A549 treated with Mapracorat at 1 μM for 4 hours (cell line): ENCODE results near the gene MAP3K13. TPM values are rescaled to one million over a fixed set of nuclear protein-coding genes. Genes with fewer than 3 reads are reported as not detected.

ENCODE experiments used
- total RNA-seq: library from RNA; stranded (reverse); fragments of 200-300 nt; extraction: Qiagen RNA extraction; gene quantifications from 5 replicates; pipeline ENCODE4 v1.2.3, GENCODE V29; 2022

The MAP3K13 gene, protein sequence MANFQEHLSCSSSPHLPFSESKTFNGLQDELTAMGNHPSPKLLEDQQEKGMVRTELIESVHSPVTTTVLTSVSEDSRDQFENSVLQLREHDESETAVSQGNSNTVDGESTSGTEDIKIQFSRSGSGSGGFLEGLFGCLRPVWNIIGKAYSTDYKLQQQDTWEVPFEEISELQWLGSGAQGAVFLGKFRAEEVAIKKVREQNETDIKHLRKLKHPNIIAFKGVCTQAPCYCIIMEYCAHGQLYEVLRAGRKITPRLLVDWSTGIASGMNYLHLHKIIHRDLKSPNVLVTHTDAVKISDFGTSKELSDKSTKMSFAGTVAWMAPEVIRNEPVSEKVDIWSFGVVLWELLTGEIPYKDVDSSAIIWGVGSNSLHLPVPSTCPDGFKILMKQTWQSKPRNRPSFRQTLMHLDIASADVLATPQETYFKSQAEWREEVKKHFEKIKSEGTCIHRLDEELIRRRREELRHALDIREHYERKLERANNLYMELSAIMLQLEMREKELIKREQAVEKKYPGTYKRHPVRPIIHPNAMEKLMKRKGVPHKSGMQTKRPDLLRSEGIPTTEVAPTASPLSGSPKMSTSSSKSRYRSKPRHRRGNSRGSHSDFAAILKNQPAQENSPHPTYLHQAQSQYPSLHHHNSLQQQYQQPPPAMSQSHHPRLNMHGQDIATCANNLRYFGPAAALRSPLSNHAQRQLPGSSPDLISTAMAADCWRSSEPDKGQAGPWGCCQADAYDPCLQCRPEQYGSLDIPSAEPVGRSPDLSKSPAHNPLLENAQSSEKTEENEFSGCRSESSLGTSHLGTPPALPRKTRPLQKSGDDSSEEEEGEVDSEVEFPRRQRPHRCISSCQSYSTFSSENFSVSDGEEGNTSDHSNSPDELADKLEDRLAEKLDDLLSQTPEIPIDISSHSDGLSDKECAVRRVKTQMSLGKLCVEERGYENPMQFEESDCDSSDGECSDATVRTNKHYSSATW
- total RNA-seq: 12.4 to 15.2 TPM (median 13.0 TPM) in 5 replicates

DNA sequence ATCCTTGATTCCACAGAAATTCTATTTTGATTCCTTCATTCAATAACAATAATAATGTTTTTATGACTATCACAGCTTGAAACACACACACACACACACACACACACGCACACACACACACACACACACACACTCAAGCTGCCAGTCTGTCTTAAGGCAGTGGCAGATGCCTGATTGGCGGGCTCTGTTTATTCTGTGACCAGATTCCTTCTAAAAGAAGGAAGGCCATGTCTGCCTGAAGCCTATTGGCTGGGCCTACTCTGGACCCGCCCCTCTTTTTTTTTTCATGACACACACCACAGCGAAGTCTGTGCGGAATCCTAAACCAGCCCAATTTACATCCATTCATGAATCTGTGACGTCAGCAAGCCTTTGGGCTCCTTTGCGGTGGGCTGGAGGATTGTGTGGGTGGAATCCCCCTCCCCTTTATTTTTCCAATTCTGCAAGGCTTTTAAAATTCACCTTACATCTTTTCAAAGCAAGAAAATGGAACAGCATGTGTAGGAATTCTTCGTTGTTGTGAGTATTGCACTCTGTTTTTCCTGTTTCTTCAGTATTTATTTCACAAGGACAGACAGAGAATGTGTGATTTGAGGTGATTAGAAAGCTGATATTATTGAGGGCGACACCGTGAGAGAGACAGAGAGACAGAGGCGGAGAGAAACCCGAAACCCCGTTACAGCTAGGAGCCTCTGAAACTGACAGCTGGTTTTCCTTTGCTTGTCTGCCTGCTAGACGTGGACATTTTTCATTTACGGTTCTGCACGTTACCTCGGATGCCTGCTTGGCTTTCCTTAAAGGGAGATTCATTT, at the start of gene MAP3K13:
TSS of gene MAP3K13 (plus strand) at position 287 of the 812 bp plus-strand sequence. CDS start 65,446 bp downstream, outside the sequence.

GRCh38 chr3:185498503-185499396, 135.8 kb downstream of the MAP3K13 start, which contains the start of gene TMEM41A:
TMEM41A (minus strand) TSS chr3:185499035; CDS start chr3:185498961, 74 bp downstream.

Other genes starting within 250 kb of the MAP3K13 start
- 0.02 to 0.05 TPM (median 0.04 TPM) in 3 of 5 replicates, not detected in the others for gene C3orf70, start 210.1 kb upstream of the MAP3K13 start, total RNA-seq
- gene EHHADH, start 109.1 kb upstream of the MAP3K13 start, total RNA-seq: 2.2 to 4.2 TPM (median 3.4 TPM) in 5 replicates
- 19.9 to 23.1 TPM (median 21.1 TPM) in 5 replicates for gene TMEM41A, start 135.9 kb downstream of the MAP3K13 start, total RNA-seq
- gene LIPH, start 189.5 kb downstream of the MAP3K13 start, total RNA-seq: 4.9 to 5.9 TPM (median 5.5 TPM) in 5 replicates
- 18.1 to 22.8 TPM (median 20.9 TPM) in 5 replicates for gene SENP2, start 223.2 kb downstream of the MAP3K13 start, total RNA-seq